ENCODE measurements around the gene SLC17A2.

GRCh38 chr6:25939593-25939992 is 9.1 kb upstream of the SLC17A2 start:
- TF ChIP-seq CTCF (IDR thresholded peaks at IDR 0.05 in 8 of 11, conservative IDR thresholded peaks at IDR 0.05 in 3 of 11) (no peak), POLR2AphosphoS5 (IDR thresholded peaks at IDR 0.05) (no peak), POLR2A (IDR thresholded peaks at IDR 0.05) (no peak)

Measured in spleen (tissue), 7 donors.